Neutrophil (primary cell): ENCODE data around the gene NKRF.

Experiments
- H3K27ac ChIP-seq: fragments of 200-600 bp; sonication (generic); 2 replicates; pipeline ENCODE4 v1.5.1; 2016; ENCODE audit warnings: mild to moderate bottlenecking, moderate library complexity
- H3K27me3 ChIP-seq: fragments of 200-600 bp; sonication (generic); 2 replicates; pipeline ENCODE4 v1.6.0; 2016; ENCODE audit warnings: mild to moderate bottlenecking
- H3K36me3 ChIP-seq: fragments of 200-600 bp; sonication (generic); 2 replicates; pipeline ENCODE4 v1.5.1; 2017
- H3K4me1 ChIP-seq, 2 experiments: fragments of 200-600 bp in 1 of 2; sonication (generic) in 1 of 2; 1 replicate in 1 of 2; 2 replicates in 1 of 2; pipeline versions ENCODE4 v1.5.1 to v1.6.1; 2013 to 2016; ENCODE audit warnings: low read depth in 1 of 2, low read length in 1 of 2, mild to moderate bottlenecking in 1 of 2, moderate library complexity in 1 of 2; ENCODE audit not compliant: control insufficient read depth in 1 of 2, insufficient read depth in 1 of 2
- H3K4me3 ChIP-seq, 2 experiments: fragments of 200-600 bp in 1 of 2; sonication (generic) in 1 of 2; 1 replicate in 1 of 2; 2 replicates in 1 of 2; pipeline ENCODE4 v1.5.1; 2013 to 2016; ENCODE audit warnings: low read depth in 1 of 2, low read length in 1 of 2, mild to moderate bottlenecking in 1 of 2, moderate library complexity in 1 of 2
- H3K9me3 ChIP-seq: fragments of 200-600 bp; sonication (generic); 2 replicates; pipeline ENCODE4 v1.5.1; 2016
- TF ChIP-seq, protein P1 (sequence below): fragments of 200-600 bp; sonication (generic); IDR thresholded peaks from 2 replicates; pipeline ENCODE4 v1.5.1; 2016; ENCODE audit warnings: antibody characterized with exemption

NKRF gene

DNA sequence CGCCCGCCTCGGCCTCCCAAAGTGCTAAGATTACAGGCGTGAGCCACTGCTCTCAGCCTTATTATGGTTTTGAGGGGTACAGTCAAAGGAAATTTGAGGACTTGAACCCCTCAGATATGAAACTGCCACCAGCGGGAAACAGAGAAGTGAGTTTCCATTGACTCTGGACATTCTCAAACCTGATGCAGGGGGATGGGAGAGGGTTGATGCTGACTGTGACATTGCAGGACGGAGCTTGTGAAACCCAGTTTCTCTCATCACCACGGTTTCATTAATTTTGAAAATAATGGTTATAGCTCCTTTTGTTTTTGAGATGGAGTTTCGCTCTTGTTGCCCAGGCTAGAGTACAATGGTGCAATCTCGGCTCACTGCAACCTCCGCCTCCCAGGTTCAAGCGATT, 18.2 kb upstream of the NKRF start:
- Histone ChIP-seq H3K4me3 (no peak overlapping the region), H3K27ac (no peak overlapping the region), H3K27me3 (no peaks in the 10 kb centered on the region), H3K9me3 (no peaks in the 10 kb centered on the region), H3K36me3 (peaks cover 6% of the 10 kb centered on the region), H3K4me1 (peaks cover 11 to 21% of the 10 kb centered on the region in 2 experiments)
- TF ChIP-seq, protein P1, sequence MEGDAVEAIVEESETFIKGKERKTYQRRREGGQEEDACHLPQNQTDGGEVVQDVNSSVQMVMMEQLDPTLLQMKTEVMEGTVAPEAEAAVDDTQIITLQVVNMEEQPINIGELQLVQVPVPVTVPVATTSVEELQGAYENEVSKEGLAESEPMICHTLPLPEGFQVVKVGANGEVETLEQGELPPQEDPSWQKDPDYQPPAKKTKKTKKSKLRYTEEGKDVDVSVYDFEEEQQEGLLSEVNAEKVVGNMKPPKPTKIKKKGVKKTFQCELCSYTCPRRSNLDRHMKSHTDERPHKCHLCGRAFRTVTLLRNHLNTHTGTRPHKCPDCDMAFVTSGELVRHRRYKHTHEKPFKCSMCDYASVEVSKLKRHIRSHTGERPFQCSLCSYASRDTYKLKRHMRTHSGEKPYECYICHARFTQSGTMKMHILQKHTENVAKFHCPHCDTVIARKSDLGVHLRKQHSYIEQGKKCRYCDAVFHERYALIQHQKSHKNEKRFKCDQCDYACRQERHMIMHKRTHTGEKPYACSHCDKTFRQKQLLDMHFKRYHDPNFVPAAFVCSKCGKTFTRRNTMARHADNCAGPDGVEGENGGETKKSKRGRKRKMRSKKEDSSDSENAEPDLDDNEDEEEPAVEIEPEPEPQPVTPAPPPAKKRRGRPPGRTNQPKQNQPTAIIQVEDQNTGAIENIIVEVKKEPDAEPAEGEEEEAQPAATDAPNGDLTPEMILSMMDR = no peak

DNA sequence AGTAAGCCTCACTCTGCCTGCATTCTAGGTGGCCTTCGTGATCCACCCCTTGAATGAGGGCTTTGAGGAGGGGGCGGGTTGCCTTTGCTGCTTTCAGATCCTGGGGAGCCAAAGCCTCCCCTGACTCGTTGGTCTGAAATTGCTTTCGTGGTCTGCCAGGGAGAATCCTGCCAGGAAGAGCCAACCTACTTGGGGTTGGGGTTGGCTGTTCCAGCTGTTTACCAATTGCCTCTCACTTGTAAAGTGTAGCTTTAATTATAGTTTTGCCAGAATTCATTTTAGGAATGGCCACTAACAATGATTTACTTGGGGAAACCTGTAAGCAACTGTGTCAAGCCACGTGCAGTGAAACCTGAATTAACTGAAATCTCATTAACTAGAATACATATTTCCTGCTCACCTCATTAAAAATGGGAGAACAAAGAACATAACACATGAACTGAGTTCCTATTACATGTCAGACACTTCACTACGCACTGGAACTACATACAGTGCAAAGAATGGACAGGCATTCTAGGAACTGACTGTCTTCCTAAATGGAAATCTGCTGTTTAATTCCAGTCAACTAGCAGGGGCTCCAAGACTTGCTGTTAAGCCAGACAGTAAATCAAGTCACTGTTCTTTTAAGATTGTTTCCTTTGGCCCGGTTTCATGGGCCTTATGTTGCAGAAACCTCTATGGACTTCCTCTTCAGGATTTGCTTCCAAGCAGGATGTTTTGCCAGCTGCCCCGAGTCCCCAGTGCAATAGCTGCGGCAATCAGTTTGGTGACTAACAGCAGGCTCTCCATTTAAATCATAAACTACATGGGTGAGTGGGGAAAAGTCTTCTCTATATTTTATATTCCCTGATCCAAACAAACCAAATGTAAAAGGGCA, 16.4 kb upstream of the NKRF start:
- Histone ChIP-seq H3K4me3 (no peak overlapping the region), H3K27me3 (no peaks in the 10 kb centered on the region), H3K4me1 (peaks cover 23 to 40% of the 10 kb centered on the region in 2 experiments), H3K36me3 (no peaks in the 10 kb centered on the region), H3K27ac (no peak overlapping the region), H3K9me3 (no peaks in the 10 kb centered on the region)
- TF ChIP-seq, protein P1 = no peak

DNA sequence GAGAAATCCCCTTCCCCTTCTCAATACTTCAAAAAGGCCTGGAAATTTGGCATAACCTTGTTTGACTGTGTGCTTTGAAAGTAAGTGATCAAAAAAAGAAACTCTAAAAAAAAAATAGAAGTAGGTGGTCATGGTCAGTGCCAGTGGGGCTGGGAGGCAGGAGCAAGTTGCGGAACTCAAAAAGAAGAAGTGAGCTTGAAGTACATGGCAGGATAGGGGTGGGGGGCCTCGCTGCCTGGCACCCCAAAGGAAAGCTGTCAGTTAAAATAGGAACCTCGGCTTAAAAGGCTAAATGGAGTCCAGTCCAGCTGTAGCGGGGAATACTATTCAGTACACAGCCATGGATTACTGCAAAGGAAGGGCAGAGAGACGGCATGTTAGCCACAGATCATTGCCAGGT, 12.2 kb upstream of the NKRF start:
- H3K9me3 ChIP-seq = no peaks in the 10 kb centered on the region

DNA sequence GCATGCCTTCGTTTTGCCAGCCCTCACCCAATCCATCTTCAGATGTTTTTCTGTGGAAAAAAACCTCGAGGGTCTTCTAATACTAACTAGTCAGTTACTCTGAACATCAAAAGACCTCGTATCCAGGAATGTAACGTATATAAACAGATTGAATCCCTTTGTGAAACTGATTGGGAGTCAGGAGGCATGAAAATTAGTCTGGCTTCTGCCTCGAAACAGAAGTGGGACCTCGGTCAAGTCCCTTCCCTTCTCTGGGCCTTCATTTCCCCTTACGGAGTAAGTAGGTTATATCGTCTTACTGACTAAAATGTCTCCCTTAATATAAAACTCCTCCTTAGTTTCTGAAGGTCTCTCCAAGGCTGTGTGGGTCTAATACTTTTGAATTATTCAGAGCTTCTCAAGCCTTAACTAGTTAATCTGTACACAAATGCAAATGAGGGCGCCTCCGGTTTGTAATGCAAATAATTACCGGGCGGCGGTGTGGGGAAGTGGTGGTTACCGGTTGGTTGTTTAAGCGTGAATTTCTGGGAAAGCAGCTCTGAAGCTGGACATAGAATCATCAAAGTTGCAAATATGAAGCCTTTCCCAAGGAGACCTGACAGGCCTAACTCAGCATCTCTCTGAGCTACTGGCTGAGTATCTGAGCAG, 11.4 kb upstream of the NKRF start:
- no peaks in the 10 kb centered on the region for H3K9me3 ChIP-seq
- peaks cover 20 to 32% of the 10 kb centered on the region in 2 experiments for H3K4me1 ChIP-seq
- no peaks in the 10 kb centered on the region for H3K36me3 ChIP-seq
- peak overlapping the region; percentile 40 to 44 for H3K4me3 ChIP-seq
- TF ChIP-seq, protein P1 = no peak
- no peaks in the 10 kb centered on the region for H3K27me3 ChIP-seq
- peak overlapping the region; percentile 80 for H3K27ac ChIP-seq

More for the DNA sequence above, 12.2 kb upstream of the NKRF start:
- Histone ChIP-seq H3K4me1 (peaks cover 20 to 32% of the 10 kb centered on the region in 2 experiments), H3K27ac (peak overlapping the region; percentile 80), H3K4me3 (peak overlapping the region; percentile 40 to 44), H3K36me3 (no peaks in the 10 kb centered on the region), H3K27me3 (no peaks in the 10 kb centered on the region)
- TF ChIP-seq, protein P1 = no peak

DNA sequence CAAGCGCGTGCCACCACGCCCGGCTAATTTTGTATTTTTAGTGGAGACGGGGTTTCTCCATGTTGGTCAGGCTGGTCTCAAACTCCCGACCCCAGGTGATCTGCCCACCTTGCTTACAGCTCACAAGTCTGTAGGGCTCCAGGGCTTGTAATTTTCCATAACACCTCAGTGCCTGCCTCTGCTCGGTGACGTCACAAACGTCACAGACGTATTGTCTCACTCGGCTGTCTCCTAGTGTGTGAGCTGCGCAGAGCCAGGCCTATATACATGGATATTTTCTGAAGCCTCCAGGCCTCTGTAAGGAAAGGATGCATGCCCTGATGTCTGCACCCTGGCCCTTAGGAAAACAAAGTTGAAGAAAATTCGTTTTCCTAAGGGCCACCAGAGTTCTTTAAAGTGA, 8.6 kb upstream of the NKRF start:
- H3K4me3 ChIP-seq = no peak overlapping the region
- H3K27ac ChIP-seq = no peak overlapping the region
- no peaks in the 10 kb centered on the region for H3K36me3 ChIP-seq
- no peaks in the 10 kb centered on the region for H3K27me3 ChIP-seq
- H3K4me1 ChIP-seq = peaks cover 20 to 28% of the 10 kb centered on the region in 2 experiments
- TF ChIP-seq, protein P1 = no peak
- H3K9me3 ChIP-seq = no peaks in the 10 kb centered on the region
